Activated T-cell treated with anti-CD3 and anti-CD28 coated beads, Interleukin-2, amount 50 U/mL, for 72 hours (primary cell): ENCODE data around the gene BAK1. TPM values are rescaled to one million over a fixed set of nuclear protein-coding genes. Genes with fewer than 3 reads are reported as not detected.

Experiments used
- ATAC-seq, 2 donors: fragments of 150-1000 bp; cut with Tn5 transposase; replicated peaks in 1 of 2; 2 replicates each; pipeline ENCODE4 v1.10.0; 2021; ENCODE audit warnings: moderate library complexity in 2 of 2, mild to moderate bottlenecking in 1 of 2
- DNase-seq, 2 donors: peaks; one replicate each; pipeline ENCODE4 v3.0.0; 2021 to 2022; ENCODE audit warnings: mixed read lengths in 1 of 2
- H3K27ac Mint-ChIP-seq: one replicate; pipeline ENCODE4 v1.8.0; 2022; ENCODE audit warnings: mild to moderate bottlenecking, moderate library complexity, mixed read lengths
- H3K27me3 Mint-ChIP-seq: one replicate; pipeline ENCODE4 v1.8.0; 2022; ENCODE audit warnings: low read depth, mixed read lengths
- H3K36me3 Mint-ChIP-seq, 2 donors: one replicate each; pipeline ENCODE4 v1.8.0; 2022; ENCODE audit warnings: mixed read lengths in 2 of 2, mild to moderate bottlenecking in 1 of 2; ENCODE audit not compliant: insufficient read depth in 2 of 2
- H3K4me1 Mint-ChIP-seq: one replicate; pipeline ENCODE4 v1.8.0; 2022; ENCODE audit warnings: low read depth, mixed read lengths
- H3K4me3 Mint-ChIP-seq, 2 donors: one replicate each; pipeline ENCODE4 v1.8.0; 2022; ENCODE audit warnings: mild to moderate bottlenecking in 2 of 2, mixed read lengths in 2 of 2, moderate library complexity in 2 of 2
- H3K9me3 Mint-ChIP-seq, 2 donors: one replicate each; pipeline ENCODE4 v1.8.0; 2022; ENCODE audit warnings: mixed read lengths in 2 of 2
- total RNA-seq, 2 donors: library from RNA; stranded (reverse); gene quantifications; one replicate each; pipeline ENCODE4 v1.2.3, GENCODE V29; 2022

BAK1 gene
- total RNA-seq, 2 donors from 2014 or later, result 54.9 to 55.4 TPM

- Mint-ChIP-seq H3K36me3 (no peaks in the 10 kb centered on the region), H3K9me3 (no peaks in the 10 kb centered on the region), H3K4me1 (peaks cover 44% of the 10 kb centered on the region), H3K27me3 (no peaks in the 10 kb centered on the region), H3K4me3 (no peak overlapping the region), H3K27ac (no peak overlapping the region)
- DNase-seq (no peak), ATAC-seq (no peak)
Measured at GRCh38 chr6:33589392-33589730, 9.3 kb upstream of the BAK1 start.

GRCh38 chr6:33588894-33589293, 8.8 kb upstream of the BAK1 start:
- no peak for ATAC-seq
- no peak overlapping the region for H3K4me3 Mint-ChIP-seq
- DNase-seq, result no peak
- H3K36me3 Mint-ChIP-seq, result no peaks in the 10 kb centered on the region
- no peaks in the 10 kb centered on the region for H3K27me3 Mint-ChIP-seq
- H3K27ac Mint-ChIP-seq, result no peak overlapping the region
- no peaks in the 10 kb centered on the region for H3K9me3 Mint-ChIP-seq
- peaks cover 44% of the 10 kb centered on the region for H3K4me1 Mint-ChIP-seq

GRCh38 chr6:33587529-33587928, 7.5 kb upstream of the BAK1 start:
- Mint-ChIP-seq H3K9me3 (no peaks in the 10 kb centered on the region), H3K4me1 (peaks cover 34% of the 10 kb centered on the region), H3K27me3 (no peaks in the 10 kb centered on the region), H3K36me3 (no peaks in the 10 kb centered on the region), H3K27ac (no peak overlapping the region), H3K4me3 (no peak overlapping the region)
- no peak for DNase-seq
- ATAC-seq, result no peak

GRCh38 chr6:33586108-33586640, 6.1 kb upstream of the BAK1 start:
- Mint-ChIP-seq H3K4me3 (peak overlapping the region; percentile 80), H3K9me3 (no peaks in the 10 kb centered on the region), H3K4me1 (peaks cover 28% of the 10 kb centered on the region), H3K36me3 (no peaks in the 10 kb centered on the region), H3K27me3 (no peaks in the 10 kb centered on the region), H3K27ac (no peak overlapping the region)
- DNase-seq (no peak), ATAC-seq (peak in 1 of 2 donors; percentile 1)

GRCh38 chr6:33585403-33586107, 5.5 kb upstream of the BAK1 start:
- peak overlapping the region; percentile 90 for H3K27ac Mint-ChIP-seq
- no peaks in the 10 kb centered on the region for H3K9me3 Mint-ChIP-seq
- peak; percentile 92 to 96 for DNase-seq
- no peaks in the 10 kb centered on the region for H3K27me3 Mint-ChIP-seq
- H3K36me3 Mint-ChIP-seq, result no peaks in the 10 kb centered on the region
- peaks cover 26% of the 10 kb centered on the region for H3K4me1 Mint-ChIP-seq
- ATAC-seq, result peak; percentile 87 to 90
- peak overlapping the region; percentile 80 for H3K4me3 Mint-ChIP-seq

GRCh38 chr6:33584700-33585402, 4.8 kb upstream of the BAK1 start:
- ATAC-seq (no peak), DNase-seq (no peak)
- Mint-ChIP-seq H3K36me3 (peaks cover 0 to 1% of the 10 kb centered on the region in 2 donors), H3K4me3 (peak overlapping the region; percentile 80), H3K27ac (peak overlapping the region; percentile 36), H3K9me3 (no peaks in the 10 kb centered on the region), H3K4me1 (peaks cover 28% of the 10 kb centered on the region), H3K27me3 (no peaks in the 10 kb centered on the region)

GRCh38 chr6:33583591-33584155, 3.6 kb upstream of the BAK1 start:
- Mint-ChIP-seq H3K27ac (no peak overlapping the region), H3K4me1 (peaks cover 26% of the 10 kb centered on the region), H3K4me3 (peak overlapping the region in 1 of 2 donors; percentile 32), H3K36me3 (peaks cover 5 to 6% of the 10 kb centered on the region in 2 donors), H3K27me3 (no peaks in the 10 kb centered on the region), H3K9me3 (no peaks in the 10 kb centered on the region)
- ATAC-seq, result no peak
- no peak for DNase-seq

GRCh38 chr6:33581186-33581585, 1.1 kb upstream of the BAK1 start:
- Mint-ChIP-seq H3K4me3 (no peak overlapping the region), H3K9me3 (no peaks in the 10 kb centered on the region), H3K27me3 (no peaks in the 10 kb centered on the region), H3K27ac (no peak overlapping the region), H3K4me1 (peaks cover 43% of the 10 kb centered on the region), H3K36me3 (peaks cover 11 to 12% of the 10 kb centered on the region in 2 donors)
- no peak for DNase-seq
- no peak for ATAC-seq

GRCh38 chr6:33578588-33579011, 1.5 kb downstream of the BAK1 start:
- peak overlapping the region; percentile 94 for H3K27ac Mint-ChIP-seq
- ATAC-seq (peak; percentile 26 to 53), DNase-seq (peak; percentile 50 to 51)
- peaks cover 24% of the 10 kb centered on the region for H3K4me1 Mint-ChIP-seq
- H3K9me3 Mint-ChIP-seq, result no peaks in the 10 kb centered on the region
- H3K27me3 Mint-ChIP-seq, result no peaks in the 10 kb centered on the region
- peak overlapping the region; percentile 94 to 99 for H3K4me3 Mint-ChIP-seq
- H3K36me3 Mint-ChIP-seq, result peaks cover 15 to 19% of the 10 kb centered on the region in 2 donors

GRCh38 chr6:33578164-33578563, 1.9 kb downstream of the BAK1 start:
- H3K36me3 Mint-ChIP-seq, result peaks cover 15 to 19% of the 10 kb centered on the region in 2 donors
- no peak for ATAC-seq
- H3K4me1 Mint-ChIP-seq, result peaks cover 24% of the 10 kb centered on the region
- DNase-seq, result no peak
- H3K9me3 Mint-ChIP-seq, result no peaks in the 10 kb centered on the region
- H3K4me3 Mint-ChIP-seq, result peak overlapping the region; percentile 94 to 99
- H3K27ac Mint-ChIP-seq, result peak overlapping the region; percentile 94
- no peaks in the 10 kb centered on the region for H3K27me3 Mint-ChIP-seq

- DNase-seq (no peak), ATAC-seq (no peak)
- H3K27ac Mint-ChIP-seq, result peak overlapping the region; percentile 94
- peak overlapping the region; percentile 94 to 99 for H3K4me3 Mint-ChIP-seq
- peaks cover 24% of the 10 kb centered on the region for H3K4me1 Mint-ChIP-seq
- H3K27me3 Mint-ChIP-seq, result no peaks in the 10 kb centered on the region
- H3K9me3 Mint-ChIP-seq, result no peaks in the 10 kb centered on the region
- peaks cover 15 to 19% of the 10 kb centered on the region in 2 donors for H3K36me3 Mint-ChIP-seq
Measured at GRCh38 chr6:33577718-33578117, 2.4 kb downstream of the BAK1 start.

GRCh38 chr6:33577106-33577535, 3.0 kb downstream of the BAK1 start:
- ATAC-seq, result no peak
- H3K4me3 Mint-ChIP-seq, result peak overlapping the region; percentile 94 to 99
- H3K9me3 Mint-ChIP-seq, result no peaks in the 10 kb centered on the region
- peaks cover 15 to 21% of the 10 kb centered on the region in 2 donors for H3K36me3 Mint-ChIP-seq
- no peak for DNase-seq
- H3K27me3 Mint-ChIP-seq, result no peaks in the 10 kb centered on the region
- peaks cover 28% of the 10 kb centered on the region for H3K4me1 Mint-ChIP-seq
- H3K27ac Mint-ChIP-seq, result peak overlapping the region; percentile 79

- ATAC-seq, result no peak
- no peak for DNase-seq
- Mint-ChIP-seq H3K36me3 (peaks cover 15 to 25% of the 10 kb centered on the region in 2 donors), H3K27me3 (no peaks in the 10 kb centered on the region), H3K9me3 (no peaks in the 10 kb centered on the region), H3K27ac (peak overlapping the region; percentile 72), H3K4me1 (peaks cover 33% of the 10 kb centered on the region), H3K4me3 (peak overlapping the region in 1 of 2 donors; percentile 94)
Measured at GRCh38 chr6:33576668-33577067, 3.4 kb downstream of the BAK1 start.
